Fibroblast of peridontal ligament (primary cell): ENCODE measurements around the gene ATP6V1C2.
"Not testable (repeated sequence)": the region's sequence is repeated elsewhere in the genome, so short reads cannot be mapped to it uniquely, and the experiment has no call there.

Experiments used
- DNase-seq: peaks from one replicate; pipeline ENCODE4 v3.0.0-alpha.2; 2010; ENCODE audit errors: extremely low read depth

ATP6V1C2 gene

DNA sequence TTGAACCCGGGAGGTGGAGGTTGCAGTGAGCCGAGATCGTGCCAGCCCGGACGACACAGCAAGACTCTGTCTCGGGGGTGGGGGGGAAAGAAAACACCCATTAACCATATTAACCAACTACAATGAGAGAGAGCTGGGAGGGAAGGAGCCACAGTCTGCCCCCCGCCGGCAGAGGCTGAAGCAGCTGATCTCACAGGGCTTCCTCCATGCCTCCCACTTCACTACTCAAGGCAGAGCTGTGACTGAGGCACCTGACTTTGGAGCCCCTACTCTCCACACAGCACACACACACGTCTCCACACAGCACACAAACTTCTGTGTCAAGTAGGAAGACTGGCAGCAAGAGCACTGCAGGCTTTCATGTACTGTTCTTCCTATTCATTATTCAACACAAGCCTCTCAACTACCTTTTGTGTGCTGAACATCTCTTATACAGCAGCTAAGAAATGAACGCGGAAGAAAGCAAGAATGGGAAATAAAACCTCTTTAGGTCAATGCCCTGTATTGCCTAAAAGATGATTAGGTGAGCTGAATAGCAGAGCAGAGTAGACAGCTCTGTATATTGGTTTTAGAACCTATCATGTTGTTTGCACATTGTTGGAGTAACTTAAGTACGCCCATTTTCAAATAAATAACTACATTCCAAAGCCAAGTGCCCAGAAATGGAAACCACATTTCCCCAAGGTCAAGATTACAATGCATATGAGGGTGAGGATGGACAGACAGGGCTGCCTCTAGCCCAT, 65.0 kb downstream of the ATP6V1C2 start:
- DNase-seq, result no peak

DNA sequence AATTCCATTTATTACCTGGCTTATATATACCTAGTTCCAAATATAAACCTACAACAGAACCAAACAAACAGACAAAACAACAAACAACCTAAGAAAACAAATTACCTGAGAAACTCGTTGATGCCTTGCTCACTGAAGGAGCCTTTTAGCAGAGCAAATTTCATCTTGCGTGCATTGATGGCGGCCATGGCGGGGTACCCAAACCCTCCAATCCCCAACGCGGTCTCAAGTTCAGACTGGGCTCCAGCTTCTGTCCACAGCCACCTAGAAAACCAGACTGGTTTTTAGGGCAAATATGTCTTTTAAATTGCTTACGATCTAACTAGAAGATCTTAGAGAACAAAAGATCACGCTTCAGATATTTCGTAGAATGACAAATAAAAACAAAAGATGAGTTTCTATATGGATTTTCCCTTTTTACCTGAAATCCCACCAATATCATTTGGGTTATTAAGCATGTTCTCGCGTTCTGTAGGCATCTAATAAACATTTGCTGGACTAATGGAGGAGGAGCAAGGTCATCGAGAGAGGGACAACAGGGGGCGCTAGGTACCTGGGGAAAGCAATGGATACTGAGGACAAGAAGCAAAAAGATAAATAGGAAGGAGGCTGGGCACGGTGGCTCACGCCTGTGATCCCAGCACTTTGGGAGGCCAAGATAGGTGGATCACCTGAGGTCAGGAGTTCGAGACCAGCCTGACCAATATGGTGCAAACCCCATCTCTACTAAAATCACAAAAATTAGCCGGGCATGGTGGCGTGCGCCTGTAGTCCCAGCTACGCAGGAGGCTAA, 65.9 kb downstream of the ATP6V1C2 start:
- DNase-seq, result no peak

DNA sequence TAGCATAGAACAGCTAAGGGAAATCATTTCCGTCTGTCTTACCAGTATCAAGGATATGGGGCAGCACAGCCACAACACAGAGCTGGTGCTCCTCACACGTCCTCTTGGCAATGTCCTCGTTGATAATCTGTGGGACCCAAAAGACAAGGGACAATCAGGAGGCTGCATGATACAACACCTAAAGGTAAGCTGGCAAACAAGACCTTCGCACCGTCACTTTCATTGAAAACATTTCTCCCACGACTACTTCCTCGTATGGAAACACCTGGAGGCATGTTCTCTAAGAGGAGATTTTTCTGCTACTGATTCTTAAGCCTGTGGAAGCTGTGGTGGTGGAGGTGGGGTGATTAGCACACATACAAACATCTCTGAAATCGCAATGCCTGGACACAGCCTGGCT, 67.4 kb downstream of the ATP6V1C2 start:
- DNase-seq, result no peak

DNA sequence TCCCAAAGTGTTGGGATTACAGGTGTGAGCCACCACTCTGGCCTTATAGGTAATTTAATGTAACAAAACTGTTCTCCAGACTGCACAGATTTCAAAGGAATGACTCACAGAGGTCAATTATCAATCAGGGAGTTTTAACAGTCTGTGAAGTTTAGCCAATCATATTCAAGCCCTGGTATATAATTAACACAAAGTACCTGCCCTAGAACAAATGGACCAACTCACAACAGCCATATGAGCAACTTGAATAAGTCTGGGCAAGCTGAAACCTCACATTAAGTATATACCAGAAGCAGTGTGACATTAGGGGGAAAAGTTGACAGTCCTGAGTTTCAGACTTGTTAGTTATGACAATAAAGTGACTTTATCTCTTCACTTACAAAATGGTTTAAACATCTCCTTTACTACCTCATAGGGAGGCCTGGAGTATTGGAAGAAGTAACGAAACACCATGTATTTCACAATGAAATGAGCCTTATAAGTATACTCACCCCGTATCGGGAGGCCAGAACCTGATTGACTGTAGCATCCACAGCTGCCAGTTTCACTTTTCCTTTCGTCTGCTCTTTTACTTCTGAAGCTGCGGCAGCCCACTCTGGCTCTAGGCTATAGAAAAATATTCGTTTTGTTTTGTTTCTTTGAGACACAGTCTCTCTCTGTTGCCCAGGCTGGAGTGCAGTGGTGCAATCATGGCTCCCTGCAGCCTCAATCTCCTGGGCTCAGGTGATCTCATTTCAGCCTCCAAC, 69.0 kb downstream of the ATP6V1C2 start:
- no peak for DNase-seq

DNA sequence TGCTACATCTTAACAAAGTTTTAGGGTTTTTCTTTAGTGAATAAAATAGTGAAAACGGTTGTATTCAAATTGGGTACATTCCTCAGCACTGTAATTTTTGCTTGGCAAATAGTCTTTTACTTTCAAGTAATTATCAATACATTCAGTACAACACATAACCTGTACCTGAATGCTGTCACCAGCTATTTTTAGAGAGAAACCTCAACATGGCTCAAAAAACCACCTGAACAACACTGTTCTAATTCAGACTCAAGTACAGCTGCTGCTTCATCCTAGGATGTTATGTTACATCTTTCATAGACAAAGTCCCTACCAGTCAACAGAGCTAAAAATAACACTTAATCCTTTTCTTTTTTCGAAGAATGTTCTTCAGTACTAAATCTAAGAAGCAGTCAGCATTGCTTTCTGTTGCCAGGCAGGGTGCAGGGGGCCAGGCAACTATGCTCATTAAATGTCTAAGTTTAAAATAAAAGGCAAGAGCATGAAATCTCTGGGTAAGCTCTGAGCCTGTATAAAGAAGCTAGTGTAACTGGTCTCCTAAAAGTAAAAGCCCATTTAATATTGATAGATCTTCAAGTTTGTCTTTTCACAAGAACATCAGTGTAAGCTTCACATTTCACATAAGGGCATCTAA, 70.7 kb downstream of the ATP6V1C2 start:
- DNase-seq, result no peak

DNA sequence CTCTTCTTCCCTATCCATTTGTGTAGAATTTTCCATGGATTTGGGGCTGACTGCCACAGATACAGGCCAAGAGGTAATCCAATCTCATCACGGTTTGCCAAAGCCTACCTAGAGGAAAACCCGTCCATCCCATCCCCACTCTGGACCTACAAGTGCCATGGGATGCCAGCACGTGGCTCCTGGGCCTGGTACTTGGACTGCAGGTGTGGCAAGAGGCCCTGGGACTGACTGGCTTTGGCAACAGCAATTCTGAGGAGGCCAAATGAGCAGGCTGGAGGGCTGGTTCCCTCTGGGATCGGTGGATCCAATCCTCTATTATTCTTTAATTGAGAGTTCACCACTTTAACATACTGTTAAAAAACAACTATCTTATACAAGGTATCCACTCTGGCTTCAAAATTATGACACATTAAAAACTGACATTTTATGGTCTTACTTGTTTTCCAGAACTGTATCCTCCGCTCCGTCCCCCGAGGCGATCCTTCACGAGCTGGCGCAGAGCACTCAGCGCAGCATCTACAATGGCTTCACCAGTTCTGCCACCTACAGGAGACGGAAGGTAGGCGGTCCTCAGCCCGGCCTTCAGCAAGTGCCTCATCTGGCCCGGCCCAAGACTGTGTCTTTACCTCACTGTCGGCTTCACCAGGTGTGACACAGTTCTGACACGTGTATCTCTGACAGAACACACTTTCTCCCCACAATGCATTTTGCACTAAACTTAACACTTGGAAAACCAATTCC, 71.4 kb downstream of the ATP6V1C2 start:
- DNase-seq, result no peak

DNA sequence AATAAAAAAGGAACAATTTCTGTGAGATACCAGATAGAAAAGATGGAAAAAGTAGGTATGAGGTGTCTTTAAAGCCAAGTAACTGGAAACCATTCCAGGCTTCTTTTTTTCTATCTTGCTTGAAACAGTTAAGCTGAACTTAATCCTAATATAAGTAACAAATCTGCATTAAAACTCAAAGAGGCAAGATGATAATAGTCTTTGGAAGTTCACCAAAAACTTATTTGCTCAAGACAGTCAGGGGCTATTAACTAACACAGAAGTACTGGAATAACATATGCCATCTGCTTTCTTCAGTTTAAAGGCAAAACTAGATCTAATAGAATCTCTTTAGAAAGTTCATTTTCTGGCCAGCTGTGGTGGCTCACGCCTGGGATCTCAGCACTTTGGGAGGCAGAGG, 72.4 kb downstream of the ATP6V1C2 start:
- no peak for DNase-seq

DNA sequence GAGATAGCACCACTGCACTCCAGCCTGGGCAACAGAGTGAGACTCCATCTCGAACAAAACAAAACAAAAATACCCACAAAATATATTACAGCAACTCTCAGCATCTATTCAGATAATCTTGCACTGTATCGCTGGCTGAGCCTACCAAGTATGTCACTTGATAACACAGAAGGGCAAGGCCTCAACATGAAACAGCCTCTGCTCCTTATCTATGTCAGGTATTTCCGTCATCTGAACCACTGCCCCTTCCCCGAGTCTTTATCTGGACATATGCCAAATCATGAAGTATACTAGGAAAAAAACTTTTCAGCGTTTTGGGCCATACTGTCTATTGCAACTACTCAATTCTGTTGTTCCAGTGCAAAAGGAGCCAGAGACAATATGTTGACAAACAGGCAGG, 73.4 kb downstream of the ATP6V1C2 start:
- no peak for DNase-seq

DNA sequence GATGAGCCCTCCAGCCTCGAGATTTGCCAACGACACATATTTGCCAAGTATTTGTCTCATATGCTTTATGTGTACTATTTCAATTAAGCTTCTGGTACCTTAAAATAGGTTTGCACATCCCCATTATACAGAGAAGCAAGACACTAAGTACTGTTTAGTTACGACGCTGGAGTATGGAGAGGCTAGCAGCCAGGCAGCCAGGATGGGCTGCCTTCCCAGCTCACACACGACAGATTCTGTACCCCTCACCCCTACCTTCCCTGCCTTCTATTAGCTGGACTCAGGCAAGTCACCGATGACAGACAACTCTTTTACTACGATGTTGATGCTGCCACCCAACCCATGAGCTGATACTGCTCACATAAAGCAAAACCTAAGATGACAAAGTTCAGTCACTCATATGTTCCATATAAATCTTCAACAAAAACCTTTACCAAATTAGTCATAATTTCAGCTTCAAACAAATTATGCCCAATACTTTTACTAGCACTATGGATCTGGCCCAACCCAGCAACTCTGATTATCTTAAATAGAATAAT, 74.1 kb downstream of the ATP6V1C2 start:
- DNase-seq, result no peak

DNA sequence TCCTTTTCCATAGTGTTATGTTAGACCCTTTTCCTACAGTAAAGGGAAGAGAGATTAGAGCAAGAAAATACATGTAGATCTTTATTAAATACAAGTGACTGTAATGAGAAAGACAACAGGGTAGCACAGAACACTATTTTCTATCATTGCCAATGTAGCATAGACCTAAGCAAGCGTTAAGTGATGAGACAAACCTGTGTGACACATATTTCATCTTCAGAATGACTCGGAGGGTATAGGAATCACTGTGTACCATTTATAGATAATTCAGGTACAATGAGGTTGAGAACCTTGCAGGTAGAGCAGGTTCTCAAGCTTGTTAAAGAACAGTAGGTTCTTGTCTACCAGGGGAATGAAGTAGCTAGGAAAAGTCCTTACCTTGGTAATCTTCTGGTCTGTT, 75.3 kb downstream of the ATP6V1C2 start:
- DNase-seq, result no peak

DNA sequence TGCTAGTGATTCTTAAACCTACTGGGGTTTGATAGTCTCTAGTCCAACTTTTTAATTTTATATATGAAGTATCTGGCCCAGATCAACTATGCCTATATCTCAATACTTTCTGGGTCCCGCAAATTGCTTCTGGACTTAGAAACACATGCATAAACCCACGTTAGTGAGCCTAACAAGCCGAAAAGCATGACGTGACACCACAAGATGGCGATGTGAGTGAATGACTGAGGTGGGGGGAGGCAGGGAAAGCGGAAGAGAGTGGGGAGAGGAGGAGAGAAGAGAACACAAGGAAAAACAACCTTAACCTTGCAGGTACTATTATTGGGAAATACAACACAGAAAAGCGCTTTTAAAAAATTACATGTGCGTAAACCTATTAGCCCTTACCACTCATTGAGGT, 77.4 kb downstream of the ATP6V1C2 start:
- DNase-seq, result no peak

DNA sequence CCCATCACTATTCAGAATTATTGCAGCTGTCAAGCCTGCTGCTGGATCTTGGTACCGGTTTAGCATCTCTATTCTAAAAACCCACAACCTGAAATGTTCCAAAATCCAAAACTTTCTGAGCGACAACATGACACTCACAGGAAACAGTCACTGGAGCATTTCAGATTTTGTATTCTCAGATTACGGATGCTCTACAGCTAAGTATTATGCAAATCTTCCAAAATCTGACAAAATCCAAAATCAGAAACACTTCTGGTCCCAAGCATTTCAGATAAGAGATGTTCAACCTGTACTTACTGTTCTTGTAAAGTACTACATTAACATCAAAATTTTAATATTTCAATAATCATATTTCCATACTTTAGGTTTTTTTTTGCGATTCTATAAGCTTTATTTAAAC, 78.7 kb downstream of the ATP6V1C2 start:
- DNase-seq, result no peak

DNA sequence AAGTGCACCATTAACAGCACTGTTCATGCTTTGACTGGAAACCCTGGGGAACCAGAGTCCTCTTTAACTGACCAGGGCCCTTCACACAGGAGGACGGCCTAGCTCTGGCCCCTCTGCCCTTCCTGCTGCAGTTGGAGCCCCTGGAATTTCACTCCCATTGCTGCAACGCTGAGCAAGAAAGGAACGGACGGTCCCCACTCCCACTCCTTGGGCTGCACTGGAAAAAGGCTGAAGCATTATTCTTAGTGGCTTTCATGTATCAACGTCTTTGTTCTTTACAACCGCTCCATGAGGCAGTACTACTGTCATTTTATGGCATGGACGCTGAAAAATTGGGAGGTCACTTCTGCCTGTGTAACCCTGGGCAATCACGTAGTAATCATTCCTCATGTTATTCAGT, 81.2 kb downstream of the ATP6V1C2 start:
- DNase-seq, result no peak

DNA sequence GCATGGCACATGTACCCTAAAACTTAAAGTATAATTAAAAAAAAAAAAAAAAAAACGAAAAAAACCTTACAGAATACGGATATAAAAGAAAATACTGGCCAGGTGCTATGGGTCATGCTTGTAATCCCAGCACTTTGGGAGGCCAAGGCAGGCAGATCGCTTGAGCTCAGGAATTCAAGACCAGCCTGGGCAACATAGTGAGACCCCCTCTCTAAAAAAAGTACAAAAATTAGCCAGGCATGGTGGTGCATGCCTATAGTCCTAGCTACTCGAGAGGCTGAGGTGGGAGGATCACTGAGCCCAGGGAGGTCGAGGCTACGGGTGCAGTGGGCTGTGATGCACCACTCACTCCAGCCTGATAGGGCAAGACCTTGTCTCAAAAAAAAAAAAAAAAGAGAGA, 84.6 kb downstream of the ATP6V1C2 start:
- not testable (repeated sequence) for DNase-seq

DNA sequence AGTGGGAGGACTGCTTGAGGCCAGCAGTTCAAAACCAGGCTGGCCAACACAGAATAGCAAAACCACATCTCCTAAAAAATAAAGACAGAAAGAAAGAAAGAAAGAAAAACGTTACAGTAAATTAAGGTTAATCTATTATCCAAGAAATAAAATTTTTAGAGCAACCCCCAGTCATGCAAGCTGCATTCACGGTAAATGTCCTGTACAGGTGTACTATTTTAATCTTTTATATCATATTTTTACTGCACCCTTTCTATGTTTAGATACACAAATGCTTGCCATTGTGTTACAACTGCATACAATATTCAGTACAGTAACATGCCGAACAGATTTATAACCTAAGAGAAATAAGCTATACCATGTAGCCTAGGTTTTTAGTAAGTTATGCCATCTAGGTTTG, 85.1 kb downstream of the ATP6V1C2 start:
- no peak for DNase-seq

DNA sequence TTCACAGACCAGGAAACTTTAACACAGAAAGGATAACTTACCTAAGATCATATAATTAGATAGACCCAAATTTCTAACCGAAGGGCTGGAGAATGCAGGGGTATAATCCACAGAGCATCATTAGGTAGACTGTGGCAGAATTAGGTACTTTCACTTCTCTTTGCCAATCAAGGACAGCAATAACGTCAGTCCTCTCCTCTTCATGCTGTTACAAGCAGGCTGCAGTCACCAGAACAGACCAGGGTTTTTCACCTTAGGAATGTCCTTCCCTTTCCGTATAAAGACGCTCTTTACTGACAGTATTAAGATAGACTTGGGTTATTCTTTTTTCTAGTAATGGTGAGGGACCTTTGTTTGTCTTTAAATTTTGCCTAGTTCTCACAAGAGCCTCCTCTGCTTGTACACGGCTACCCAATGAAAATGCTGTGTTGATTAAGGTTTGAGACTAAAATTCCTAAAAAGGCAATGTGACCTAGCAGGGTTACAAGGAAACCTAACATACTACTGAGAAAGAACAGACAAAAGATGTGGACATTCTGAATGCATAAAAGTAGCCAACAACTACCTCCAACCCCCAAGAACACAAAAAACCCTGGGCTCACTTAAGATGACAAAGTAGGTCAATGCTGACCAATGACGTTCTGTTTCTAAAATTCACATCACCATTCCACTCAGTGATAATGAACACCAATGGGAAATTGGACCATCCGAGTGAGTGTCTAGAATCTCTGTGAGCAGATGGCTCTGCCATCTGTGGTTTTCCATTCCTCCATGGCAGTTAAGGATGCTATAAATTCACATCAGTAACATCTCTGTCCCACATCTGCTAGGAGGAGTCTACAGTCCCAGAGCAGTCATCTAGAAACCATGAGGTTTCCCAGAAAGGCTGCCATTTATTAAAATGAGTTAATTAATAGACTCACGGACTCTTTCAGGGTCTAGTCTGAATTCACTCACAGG, 89.1 kb downstream of the ATP6V1C2 start:
- DNase-seq, result peak; percentile 47

DNA sequence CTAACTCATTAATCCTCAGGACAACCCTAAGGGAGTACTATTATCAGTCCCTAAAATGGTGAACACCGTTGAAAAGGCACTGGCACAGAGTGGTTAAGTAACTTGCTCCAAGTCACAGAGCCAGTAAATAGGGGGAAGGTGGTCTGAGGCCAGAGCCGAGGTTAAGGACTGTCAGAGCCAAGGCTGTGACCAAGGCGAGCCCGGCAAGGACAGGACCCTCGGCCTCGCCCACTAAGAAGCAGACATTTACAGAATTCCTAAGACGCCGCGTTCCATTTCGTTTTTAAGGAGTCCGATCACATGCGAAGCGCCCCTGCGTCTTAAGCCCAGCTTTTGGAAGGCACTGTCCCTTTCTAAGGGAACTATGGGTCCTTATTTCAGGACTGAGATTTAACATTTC, 90.1 kb downstream of the ATP6V1C2 start:
- DNase-seq, result peak; percentile 27

DNA sequence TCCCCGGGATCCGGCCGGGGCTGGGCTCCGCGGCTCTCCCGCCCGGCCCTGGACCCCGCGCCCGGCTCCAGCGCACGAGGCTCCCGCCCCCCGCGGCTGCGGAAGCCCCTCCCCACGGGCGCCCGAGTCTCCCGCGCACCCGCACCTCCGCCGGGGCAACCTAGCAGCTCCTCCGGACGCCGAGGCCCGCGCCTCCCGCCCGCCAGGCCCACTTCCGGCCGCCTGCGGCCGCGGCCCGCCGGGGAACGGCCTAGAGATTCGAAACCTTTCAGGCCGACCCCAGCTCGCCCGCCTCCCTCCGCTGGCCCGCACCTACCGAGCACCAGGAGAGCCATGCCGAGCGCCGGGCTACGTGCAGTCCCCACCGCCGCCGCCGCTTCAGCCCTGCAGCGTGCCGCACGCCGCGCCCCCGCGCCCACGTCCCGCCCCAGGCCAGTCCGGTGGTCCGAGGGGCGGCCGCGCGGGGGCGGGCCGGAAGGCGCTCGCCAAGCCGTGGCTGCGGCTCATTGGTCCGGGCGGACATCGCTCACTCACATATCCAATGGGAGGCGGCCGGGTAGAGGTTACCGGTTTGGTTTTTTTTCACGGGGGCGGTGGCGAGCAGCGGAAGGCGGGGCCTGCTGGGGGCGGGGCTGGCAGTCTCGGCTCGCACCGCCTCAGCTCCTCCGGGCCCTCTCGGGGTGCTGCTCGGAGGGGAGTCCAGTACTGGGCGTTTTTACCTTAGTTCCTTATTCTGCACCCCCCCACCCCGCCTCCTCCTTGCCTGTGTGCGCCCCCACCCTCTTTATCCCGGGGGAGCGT, 91.1 kb downstream of the ATP6V1C2 start, which contains the start of gene PDIA6:
PDIA6 (minus strand) TSS at position 424 of the 801 bp plus-strand sequence; CDS start at position 335, 89 bp downstream.
- DNase-seq, result peak; percentile 94
